Lower leg skin (tissue), 3 donors: Measurements from ENCODE around the gene NAA10.

Experiments
- POLR2A ChIP-seq, 2 donors: fragments of 450-650 bp; IDR thresholded peaks; one replicate each; pipeline ENCODE4 v1.6.1; 2016 to 2017; ENCODE audit warnings: antibody characterized with exemption in 2 of 2, mild to moderate bottlenecking in 1 of 2, moderate library complexity in 1 of 2
- TF ChIP-seq, protein P1 (sequence below), 3 donors: fragments of 450-650 bp; IDR thresholded peaks; one replicate each; pipeline ENCODE4 v1.5.1; 2016; ENCODE audit warnings: antibody characterized with exemption in 3 of 3, mild to moderate bottlenecking in 3 of 3, moderate library complexity in 2 of 3

DNA sequence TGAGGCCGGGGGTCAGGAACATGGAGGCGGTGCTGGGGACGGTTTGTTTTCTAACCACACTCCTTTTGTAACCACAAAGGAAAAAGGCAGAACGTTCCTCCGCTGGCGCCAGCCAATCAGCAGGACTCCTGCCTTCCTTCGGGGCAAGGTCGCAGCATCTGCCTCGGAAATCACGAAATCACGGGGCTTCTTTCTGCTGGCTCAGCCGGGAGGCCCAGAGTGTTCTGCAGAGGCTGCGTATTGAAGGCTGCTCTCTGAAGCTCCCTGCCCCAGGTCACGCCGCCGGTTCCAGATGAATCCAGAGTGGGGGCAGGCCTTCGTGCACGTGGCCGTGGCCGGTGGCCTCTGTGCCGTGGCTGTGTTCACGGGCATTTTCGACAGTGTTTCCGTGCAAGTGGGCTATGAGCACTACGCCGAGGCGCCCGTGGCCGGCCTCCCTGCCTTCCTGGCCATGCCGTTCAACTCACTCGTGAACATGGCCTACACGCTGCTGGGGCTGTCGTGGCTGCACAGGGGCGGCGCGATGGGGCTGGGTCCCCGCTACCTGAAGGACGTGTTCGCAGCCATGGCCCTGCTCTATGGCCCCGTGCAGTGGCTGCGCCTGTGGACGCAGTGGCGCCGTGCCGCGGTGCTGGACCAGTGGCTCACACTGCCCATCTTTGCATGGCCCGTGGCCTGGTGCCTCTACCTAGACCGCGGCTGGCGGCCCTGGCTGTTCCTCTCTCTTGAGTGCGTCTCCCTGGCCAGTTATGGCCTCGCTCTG lies 47.1 kb upstream of the NAA10 start:
- TF ChIP-seq, protein P1, sequence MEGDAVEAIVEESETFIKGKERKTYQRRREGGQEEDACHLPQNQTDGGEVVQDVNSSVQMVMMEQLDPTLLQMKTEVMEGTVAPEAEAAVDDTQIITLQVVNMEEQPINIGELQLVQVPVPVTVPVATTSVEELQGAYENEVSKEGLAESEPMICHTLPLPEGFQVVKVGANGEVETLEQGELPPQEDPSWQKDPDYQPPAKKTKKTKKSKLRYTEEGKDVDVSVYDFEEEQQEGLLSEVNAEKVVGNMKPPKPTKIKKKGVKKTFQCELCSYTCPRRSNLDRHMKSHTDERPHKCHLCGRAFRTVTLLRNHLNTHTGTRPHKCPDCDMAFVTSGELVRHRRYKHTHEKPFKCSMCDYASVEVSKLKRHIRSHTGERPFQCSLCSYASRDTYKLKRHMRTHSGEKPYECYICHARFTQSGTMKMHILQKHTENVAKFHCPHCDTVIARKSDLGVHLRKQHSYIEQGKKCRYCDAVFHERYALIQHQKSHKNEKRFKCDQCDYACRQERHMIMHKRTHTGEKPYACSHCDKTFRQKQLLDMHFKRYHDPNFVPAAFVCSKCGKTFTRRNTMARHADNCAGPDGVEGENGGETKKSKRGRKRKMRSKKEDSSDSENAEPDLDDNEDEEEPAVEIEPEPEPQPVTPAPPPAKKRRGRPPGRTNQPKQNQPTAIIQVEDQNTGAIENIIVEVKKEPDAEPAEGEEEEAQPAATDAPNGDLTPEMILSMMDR (IDR thresholded peaks at IDR 0.05) = no peak
- no peak for TF ChIP-seq POLR2A (IDR thresholded peaks at IDR 0.05)
